Measurements from ENCODE around the gene INS.

Gene INS

DNA sequence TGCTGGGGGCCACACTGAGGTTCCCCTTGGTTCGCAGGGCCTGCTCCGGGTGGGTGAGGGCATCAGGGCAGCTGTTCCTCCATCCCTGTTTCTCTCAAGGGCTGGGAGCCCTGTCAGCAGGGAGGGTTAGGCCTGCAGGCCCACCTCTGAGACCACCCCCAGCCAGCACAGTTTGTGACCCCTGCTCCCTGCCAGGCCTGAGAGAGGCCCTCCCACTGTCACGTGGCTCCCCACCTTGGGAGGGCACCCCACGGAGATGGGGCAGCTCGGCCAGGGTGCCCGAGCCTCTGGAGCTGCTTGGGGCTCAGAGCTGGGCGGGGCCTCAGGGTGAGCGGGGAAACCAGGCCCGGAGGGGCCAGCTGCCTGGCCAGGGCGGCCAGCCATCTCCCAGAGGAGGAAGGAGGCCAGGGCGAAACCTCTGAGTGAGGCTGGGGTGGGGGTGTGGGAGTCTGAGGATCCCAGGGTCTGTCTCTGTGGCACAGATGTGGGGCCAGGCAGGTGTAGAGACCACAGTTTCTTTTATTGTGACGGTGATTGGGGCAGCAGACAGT lies 2.5 kb upstream of the INS start:
- H3K4me3 ChIP-seq (replicated peaks; ENCODE audit: insufficient read depth, low read length), result no peak overlapping the region
- H3K27ac ChIP-seq (replicated peaks), result no peak overlapping the region
- TF ChIP-seq, protein P1, sequence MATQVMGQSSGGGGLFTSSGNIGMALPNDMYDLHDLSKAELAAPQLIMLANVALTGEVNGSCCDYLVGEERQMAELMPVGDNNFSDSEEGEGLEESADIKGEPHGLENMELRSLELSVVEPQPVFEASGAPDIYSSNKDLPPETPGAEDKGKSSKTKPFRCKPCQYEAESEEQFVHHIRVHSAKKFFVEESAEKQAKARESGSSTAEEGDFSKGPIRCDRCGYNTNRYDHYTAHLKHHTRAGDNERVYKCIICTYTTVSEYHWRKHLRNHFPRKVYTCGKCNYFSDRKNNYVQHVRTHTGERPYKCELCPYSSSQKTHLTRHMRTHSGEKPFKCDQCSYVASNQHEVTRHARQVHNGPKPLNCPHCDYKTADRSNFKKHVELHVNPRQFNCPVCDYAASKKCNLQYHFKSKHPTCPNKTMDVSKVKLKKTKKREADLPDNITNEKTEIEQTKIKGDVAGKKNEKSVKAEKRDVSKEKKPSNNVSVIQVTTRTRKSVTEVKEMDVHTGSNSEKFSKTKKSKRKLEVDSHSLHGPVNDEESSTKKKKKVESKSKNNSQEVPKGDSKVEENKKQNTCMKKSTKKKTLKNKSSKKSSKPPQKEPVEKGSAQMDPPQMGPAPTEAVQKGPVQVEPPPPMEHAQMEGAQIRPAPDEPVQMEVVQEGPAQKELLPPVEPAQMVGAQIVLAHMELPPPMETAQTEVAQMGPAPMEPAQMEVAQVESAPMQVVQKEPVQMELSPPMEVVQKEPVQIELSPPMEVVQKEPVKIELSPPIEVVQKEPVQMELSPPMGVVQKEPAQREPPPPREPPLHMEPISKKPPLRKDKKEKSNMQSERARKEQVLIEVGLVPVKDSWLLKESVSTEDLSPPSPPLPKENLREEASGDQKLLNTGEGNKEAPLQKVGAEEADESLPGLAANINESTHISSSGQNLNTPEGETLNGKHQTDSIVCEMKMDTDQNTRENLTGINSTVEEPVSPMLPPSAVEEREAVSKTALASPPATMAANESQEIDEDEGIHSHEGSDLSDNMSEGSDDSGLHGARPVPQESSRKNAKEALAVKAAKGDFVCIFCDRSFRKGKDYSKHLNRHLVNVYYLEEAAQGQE (IDR thresholded peaks at IDR 0.05; ENCODE audit: insufficient replicate concordance, low read depth), result no peak
- no peak for TF ChIP-seq GABPA (IDR thresholded peaks at IDR 0.05; ENCODE audit: low read depth)
- no peak for TF ChIP-seq SPI1 (IDR thresholded peaks at IDR 0.05; ENCODE audit: borderline replicate concordance, low read depth)
- TF ChIP-seq, protein P2, sequence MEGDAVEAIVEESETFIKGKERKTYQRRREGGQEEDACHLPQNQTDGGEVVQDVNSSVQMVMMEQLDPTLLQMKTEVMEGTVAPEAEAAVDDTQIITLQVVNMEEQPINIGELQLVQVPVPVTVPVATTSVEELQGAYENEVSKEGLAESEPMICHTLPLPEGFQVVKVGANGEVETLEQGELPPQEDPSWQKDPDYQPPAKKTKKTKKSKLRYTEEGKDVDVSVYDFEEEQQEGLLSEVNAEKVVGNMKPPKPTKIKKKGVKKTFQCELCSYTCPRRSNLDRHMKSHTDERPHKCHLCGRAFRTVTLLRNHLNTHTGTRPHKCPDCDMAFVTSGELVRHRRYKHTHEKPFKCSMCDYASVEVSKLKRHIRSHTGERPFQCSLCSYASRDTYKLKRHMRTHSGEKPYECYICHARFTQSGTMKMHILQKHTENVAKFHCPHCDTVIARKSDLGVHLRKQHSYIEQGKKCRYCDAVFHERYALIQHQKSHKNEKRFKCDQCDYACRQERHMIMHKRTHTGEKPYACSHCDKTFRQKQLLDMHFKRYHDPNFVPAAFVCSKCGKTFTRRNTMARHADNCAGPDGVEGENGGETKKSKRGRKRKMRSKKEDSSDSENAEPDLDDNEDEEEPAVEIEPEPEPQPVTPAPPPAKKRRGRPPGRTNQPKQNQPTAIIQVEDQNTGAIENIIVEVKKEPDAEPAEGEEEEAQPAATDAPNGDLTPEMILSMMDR (IDR thresholded peaks at IDR 0.05; ENCODE audit: insufficient read depth, low read length), result no peak
- no peak for TF ChIP-seq POLR2AphosphoS5 (IDR thresholded peaks at IDR 0.05; ENCODE audit: low read depth)
- no peak for DNase-seq (ENCODE audit: low read depth in 1 of 2, low spot score in 1 of 2)
- H3K27me3 ChIP-seq (ENCODE audit: insufficient read depth, poor library complexity, severe bottlenecking), result peaks cover 18% of the 10 kb centered on the region

DNA sequence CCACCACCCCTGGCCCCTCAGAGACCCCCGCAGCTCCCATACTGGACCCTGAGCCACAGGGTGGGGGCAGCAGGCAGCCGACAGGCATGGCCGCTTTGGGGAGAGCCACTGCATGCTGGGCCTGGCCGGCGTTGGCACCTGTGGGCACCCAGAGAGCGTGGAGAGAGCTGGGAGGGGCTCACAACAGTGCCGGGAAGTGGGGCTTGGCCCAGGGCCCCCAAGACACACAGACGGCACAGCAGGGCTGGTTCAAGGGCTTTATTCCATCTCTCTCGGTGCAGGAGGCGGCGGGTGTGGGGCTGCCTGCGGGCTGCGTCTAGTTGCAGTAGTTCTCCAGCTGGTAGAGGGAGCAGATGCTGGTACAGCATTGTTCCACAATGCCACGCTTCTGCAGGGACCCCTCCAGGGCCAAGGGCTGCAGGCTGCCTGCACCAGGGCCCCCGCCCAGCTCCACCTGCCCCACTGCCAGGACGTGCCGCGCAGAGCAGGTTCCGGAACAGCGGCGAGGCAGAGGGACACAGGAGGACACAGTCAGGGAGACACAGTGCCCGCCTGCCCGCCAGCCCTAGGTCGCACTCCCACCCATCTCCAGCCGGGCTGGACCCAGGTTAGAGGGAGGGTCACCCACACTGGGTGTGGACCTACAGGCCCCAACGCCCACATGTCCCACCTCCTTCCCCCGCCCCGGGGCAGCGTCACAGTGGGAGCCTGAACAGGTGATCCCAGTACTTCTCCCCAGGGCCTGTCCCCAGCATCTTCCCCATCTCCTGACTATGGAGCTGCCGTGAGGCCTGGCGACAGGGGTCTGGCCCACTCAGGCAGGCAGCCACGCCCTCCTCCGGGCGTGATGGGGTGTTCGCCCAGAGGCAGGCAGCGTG lies 1.2 kb downstream of the INS start:
- no peak for DNase-seq (ENCODE audit: low read depth in 1 of 2, low spot score in 1 of 2)

DNA sequence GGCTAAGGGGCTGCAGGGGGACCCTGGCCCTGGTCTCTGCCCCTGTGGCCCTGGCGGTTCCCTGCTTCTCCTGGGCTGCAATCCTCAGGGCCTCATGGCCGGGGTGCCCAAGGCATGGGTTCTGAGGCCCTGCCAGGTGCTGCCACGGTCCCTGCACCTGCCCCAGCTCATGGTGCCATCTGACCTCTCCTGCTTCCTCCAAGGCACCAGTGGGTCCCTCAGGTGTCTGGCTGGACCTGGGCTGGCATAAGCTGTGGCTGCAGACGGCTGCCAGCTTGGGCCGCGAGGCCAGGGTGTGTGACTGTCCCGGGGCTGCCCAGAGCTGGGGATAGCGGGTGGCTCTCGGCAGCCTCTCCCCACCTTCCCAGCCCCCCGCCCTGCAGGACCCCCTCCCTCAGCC lies 2.0 kb downstream of the INS start:
- TF ChIP-seq GABPA (IDR thresholded peaks at IDR 0.05; ENCODE audit: low read depth) (no peak), SPI1 (IDR thresholded peaks at IDR 0.05; ENCODE audit: borderline replicate concordance, low read depth) (no peak), POLR2AphosphoS5 (IDR thresholded peaks at IDR 0.05; ENCODE audit: low read depth) (no peak)
- TF ChIP-seq, protein P2 (IDR thresholded peaks at IDR 0.05; ENCODE audit: insufficient read depth, low read length), result no peak
- TF ChIP-seq, protein P1 (IDR thresholded peaks at IDR 0.05; ENCODE audit: insufficient replicate concordance, low read depth), result no peak
- DNase-seq (ENCODE audit: low read depth in 1 of 2, low spot score in 1 of 2), result no peak
- Histone ChIP-seq H3K27ac (replicated peaks) (no peak overlapping the region), H3K4me3 (replicated peaks; ENCODE audit: insufficient read depth, low read length) (no peak overlapping the region), H3K27me3 (ENCODE audit: insufficient read depth, poor library complexity, severe bottlenecking) (peaks cover 2% of the 10 kb centered on the region)

More for the DNA sequence above, 1.2 kb downstream of the INS start:
- no peak for TF ChIP-seq SPI1 (IDR thresholded peaks at IDR 0.05; ENCODE audit: borderline replicate concordance, low read depth)
- Histone ChIP-seq H3K27me3 (ENCODE audit: insufficient read depth, poor library complexity, severe bottlenecking) (peaks cover 2% of the 10 kb centered on the region), H3K27ac (replicated peaks) (no peak overlapping the region), H3K4me3 (replicated peaks; ENCODE audit: insufficient read depth, low read length) (no peak overlapping the region)

DNA sequence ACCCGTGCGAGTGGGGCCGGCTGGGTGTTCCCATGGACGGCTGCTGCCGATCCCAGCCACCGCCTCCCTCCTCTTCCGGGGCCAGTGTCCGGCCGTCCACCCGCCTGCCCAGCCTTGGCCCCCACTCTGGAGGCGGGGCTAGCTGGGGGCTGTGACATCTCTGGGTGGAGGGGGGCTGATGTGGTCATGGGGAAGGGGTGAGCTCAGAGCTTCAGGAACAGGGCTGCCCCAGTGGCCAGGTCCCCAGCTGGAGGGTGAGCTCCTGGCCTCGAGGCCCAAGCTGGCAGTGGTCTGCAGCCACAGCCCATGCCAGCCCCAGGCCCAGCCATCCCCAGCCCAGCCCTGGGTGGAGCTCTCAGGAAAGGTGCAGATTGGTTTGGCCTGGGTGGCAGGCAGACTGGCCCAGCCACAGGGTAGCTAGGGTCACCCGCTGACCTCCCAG lies 2.7 kb downstream of the INS start:
- TF ChIP-seq POLR2AphosphoS5 (IDR thresholded peaks at IDR 0.05; ENCODE audit: low read depth), result no peak
- TF ChIP-seq SPI1 (IDR thresholded peaks at IDR 0.05; ENCODE audit: borderline replicate concordance, low read depth), result no peak
- no peak for TF ChIP-seq GABPA (IDR thresholded peaks at IDR 0.05; ENCODE audit: low read depth)
- TF ChIP-seq, protein P1 (IDR thresholded peaks at IDR 0.05; ENCODE audit: insufficient replicate concordance, low read depth), result no peak
- TF ChIP-seq, protein P2 (IDR thresholded peaks at IDR 0.05; ENCODE audit: insufficient read depth, low read length), result no peak
- DNase-seq (ENCODE audit: low read depth in 1 of 2, low spot score in 1 of 2), result no peak
- H3K27me3 ChIP-seq (ENCODE audit: insufficient read depth, poor library complexity, severe bottlenecking), result peaks cover 2% of the 10 kb centered on the region
- no peak overlapping the region for H3K4me3 ChIP-seq (replicated peaks; ENCODE audit: insufficient read depth, low read length)
- no peak overlapping the region for H3K27ac ChIP-seq (replicated peaks)
